Coronary artery (tissue), 2 donors: ENCODE data around the gene DEXI.
A peak's percentile ranks its signal among the peaks of the same experiment; 100 is the strongest.

Experiments
- DNase-seq: peaks from one replicate; pipeline ENCODE4 v3.0.0-alpha.2; 2017; ENCODE audit warnings: low spot score
- H3K27ac ChIP-seq, 2 donors: fragments of 200-600 bp; sonication (generic); one replicate each; pipeline ENCODE4 v1.5.1; 2016 to 2019
- H3K4me3 ChIP-seq: fragments of 200-600 bp; sonication (generic); 2 replicates; pipeline ENCODE4 v1.5.1; 2016; ENCODE audit warnings: mild to moderate bottlenecking, moderate library complexity
- TF ChIP-seq, protein P1 (sequence below): fragments of 200-600 bp; sonication (generic); IDR thresholded peaks from one replicate; pipeline ENCODE4 v1.5.1; 2019; ENCODE audit warnings: antibody characterized with exemption

Gene DEXI

DNA sequence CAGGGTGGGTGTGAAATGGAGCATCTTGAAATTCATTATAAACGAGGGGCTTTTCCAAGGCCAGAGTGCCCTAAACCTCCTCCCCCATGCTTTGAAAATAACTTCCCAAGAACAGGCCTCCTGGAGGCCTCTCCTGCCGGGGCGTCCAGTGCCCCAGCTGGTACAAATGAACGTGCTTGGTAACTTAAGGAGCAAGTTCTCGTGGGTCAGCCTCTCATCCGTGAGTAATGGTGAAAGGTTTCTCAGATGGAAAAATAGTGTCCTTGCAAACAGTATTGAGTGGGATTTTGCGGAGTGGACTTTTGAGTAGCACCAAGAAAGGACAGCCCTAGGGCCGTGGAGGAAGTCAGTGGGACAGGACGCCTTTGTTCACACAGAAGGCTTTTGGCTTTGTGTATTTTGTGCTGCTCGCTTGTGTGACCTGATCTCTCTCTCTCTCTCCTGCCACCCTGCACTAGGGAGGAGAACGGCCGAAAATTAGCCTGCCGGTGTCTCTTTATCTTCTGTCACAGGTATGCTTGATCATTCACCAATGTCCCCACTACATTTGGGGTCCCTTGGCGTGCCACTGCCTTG lies 36.7 kb upstream of the DEXI start:
- H3K4me3 ChIP-seq = no peak overlapping the region
- no peak for DNase-seq
- TF ChIP-seq, protein P1, sequence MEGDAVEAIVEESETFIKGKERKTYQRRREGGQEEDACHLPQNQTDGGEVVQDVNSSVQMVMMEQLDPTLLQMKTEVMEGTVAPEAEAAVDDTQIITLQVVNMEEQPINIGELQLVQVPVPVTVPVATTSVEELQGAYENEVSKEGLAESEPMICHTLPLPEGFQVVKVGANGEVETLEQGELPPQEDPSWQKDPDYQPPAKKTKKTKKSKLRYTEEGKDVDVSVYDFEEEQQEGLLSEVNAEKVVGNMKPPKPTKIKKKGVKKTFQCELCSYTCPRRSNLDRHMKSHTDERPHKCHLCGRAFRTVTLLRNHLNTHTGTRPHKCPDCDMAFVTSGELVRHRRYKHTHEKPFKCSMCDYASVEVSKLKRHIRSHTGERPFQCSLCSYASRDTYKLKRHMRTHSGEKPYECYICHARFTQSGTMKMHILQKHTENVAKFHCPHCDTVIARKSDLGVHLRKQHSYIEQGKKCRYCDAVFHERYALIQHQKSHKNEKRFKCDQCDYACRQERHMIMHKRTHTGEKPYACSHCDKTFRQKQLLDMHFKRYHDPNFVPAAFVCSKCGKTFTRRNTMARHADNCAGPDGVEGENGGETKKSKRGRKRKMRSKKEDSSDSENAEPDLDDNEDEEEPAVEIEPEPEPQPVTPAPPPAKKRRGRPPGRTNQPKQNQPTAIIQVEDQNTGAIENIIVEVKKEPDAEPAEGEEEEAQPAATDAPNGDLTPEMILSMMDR = no peak
- peak overlapping the region; percentile 80 to 88 for H3K27ac ChIP-seq

DNA sequence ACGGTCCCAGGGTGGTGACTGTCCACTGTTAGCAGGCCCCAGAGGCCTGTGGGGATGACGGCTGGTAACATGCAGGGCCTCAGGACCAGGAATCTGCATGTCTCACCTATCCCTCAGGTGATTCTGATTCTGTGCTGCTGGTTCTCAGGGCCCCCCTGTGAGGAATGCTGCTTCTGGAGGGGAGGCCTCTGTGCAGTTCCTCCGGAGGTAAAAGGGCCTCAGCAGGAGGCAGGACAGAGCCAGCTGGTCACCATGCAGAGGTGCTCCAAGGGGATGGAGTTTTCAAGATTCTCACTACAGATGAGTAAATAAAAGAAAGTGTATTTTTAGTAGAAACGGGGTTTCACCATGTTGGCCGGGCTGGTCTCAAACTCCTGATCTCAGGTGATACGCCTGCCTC lies 35.9 kb upstream of the DEXI start:
- no peak for DNase-seq
- H3K27ac ChIP-seq = no peak overlapping the region
- H3K4me3 ChIP-seq = no peak overlapping the region
- TF ChIP-seq, protein P1 = no peak

DNA sequence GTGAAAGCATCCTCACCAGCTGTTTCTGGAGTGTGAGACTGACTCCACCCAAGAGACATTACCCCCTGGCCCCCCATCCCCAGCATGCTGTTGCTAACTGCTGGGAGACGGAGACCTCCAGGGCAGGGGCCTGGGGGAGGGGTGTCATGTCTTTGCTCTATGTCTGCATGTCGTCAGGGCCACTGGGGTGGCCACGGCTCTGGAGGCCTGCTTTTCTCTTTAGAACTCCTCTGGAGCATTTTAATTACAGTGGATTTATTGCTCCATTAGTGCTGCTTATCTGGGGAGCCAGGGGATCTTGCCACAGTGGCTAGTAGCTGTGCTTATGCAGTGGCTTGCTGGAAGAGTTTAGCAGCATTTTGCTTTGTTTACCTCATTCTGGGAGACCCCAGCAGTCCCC lies 34.4 kb upstream of the DEXI start:
- TF ChIP-seq, protein P1 = no peak
- no peak overlapping the region for H3K27ac ChIP-seq
- no peak overlapping the region for H3K4me3 ChIP-seq
- DNase-seq = no peak

DNA sequence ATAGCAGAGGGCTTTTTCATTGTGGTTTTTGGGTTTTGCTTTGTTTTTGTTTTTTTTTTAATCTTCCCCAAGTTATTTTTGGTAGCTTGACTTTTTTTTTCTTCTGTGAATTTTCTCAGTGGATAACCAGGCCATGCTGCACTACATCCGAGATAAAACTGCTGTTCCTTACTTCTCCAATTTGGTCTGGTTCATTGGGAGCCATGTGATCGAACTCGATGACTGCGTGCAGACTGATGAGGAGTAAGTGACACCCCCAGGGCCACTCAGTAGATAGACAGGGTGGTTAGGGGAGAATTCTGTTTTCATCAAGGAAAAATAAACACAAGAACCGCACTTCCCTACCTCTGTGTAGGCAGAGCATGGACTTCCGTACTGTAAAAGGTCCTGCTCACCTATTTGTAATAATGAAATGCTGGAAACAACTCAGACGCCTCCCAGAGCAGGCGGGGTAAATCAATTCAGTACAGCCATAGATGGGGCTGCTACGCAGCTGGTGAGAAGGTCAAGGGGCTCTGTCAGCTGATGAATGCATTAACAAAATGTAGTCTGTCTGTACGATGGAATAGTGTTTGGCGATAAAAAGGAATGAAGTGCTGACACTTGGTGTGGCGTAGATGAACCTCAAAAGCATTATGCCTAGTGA lies 30.7 kb upstream of the DEXI start:
- TF ChIP-seq, protein P1 = no peak
- Histone ChIP-seq H3K27ac (peak overlapping the region; percentile 40 to 42), H3K4me3 (no peak overlapping the region)
- no peak for DNase-seq

DNA sequence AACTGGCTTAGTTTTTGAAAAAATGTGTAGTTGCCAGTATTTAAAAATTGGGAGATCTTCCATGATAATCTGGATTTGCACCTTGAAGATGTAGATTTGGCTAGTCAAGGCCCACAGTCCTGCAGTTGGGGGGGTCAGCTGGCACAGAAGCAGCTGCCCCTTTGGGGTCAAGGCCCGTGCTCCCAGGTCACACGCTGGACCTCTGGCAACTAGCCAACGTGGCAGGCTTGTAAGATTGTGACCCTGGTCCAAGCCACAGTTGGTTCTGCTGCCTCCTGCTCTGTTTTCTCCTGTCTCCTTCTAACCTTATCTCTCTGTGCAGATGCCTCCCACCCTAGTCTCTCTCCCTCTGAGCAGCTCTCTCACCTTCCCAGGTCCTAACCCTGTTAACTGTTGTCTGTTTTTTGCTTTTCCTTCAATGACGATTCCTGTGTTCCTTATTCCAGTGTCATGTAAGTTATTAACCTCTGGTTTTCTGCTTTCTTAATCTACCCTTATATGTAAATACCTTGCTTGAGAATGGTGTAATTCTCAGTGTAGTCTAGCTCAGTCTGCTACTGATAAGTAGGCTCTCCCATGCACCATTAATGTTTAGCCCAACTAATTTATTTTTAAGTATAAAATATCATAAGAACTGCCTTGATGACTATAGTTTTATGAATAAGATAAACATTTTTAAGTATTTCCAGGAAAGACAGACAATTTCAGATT lies 30.0 kb upstream of the DEXI start:
- Histone ChIP-seq H3K27ac (peak overlapping the region; percentile 40 to 43), H3K4me3 (no peak overlapping the region)
- DNase-seq = no peak
- TF ChIP-seq, protein P1 = no peak

DNA sequence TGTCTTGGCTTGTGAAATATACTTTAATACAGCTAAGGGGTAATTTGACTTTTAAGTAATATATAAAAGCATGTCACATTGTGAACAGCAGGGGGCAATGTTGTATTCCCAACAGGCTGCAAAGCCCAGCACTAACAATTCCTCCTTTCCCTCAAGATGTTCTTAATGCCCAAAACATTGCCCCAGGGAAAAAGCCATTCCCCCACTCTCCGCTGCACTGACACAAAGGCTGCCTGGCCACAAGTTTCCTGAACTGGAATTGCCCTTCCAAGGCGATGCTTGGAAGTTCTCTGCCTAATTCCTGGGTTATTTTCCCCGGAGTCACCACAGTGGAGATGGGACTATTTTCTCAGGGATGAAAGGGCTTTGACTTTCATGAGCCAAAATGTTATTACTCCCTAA lies 29.3 kb upstream of the DEXI start:
- no peak overlapping the region for H3K4me3 ChIP-seq
- TF ChIP-seq, protein P1 = peak; percentile 80
- peak overlapping the region; percentile 40 to 43 for H3K27ac ChIP-seq
- DNase-seq = no peak

DNA sequence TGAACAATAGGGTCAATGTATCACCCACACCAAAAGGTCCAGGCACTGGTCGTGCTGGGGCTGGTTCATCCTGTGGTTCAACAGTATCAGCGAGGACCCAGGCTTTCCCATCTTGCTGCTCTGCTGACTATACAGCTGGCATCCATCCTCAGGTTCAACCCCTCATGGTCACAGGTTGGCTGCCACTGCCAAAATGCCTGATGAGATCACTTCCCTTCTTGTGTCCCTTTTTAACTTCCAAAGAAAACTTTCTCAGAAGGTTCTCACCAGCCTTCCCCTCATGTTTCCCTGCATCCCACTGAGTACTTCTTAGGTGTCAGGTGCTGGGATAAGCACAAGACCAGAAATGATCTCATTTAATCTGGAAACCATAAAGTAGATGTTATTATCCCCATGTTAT lies 27.8 kb upstream of the DEXI start:
- DNase-seq = no peak
- H3K27ac ChIP-seq = no peak overlapping the region
- TF ChIP-seq, protein P1 = no peak
- no peak overlapping the region for H3K4me3 ChIP-seq
